GM21526 (cell line): Measurements from ENCODE around the gene ETV1.

Experiments
- ATAC-seq: cut with Tn5 transposase; IDR thresholded peaks from one replicate; pipeline ENCODE4 v1.9.1; 2021; ENCODE audit warnings: moderate library complexity; ENCODE audit not compliant: unreplicated experiment, low FRiP score

ETV1 gene

DNA sequence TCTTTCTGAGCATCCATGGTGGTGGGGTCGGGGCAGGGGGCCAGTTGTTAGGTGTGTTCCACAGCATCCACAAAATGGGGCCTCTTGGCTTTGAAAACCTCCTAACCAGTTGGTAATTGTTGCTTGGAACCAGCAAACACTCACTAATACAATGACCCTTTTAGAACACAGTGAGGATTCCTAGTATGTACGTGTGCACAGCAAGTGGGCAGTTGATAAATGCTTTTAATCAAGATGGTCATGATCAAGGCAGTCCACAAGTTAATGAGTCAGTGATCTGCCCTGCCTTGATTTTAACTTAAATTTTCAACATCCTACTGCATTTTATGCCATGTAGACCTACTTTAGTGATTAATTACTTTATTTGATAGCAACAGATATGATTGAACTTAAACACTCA lies 103.1 kb downstream of the ETV1 start:
- ATAC-seq: no peak

DNA sequence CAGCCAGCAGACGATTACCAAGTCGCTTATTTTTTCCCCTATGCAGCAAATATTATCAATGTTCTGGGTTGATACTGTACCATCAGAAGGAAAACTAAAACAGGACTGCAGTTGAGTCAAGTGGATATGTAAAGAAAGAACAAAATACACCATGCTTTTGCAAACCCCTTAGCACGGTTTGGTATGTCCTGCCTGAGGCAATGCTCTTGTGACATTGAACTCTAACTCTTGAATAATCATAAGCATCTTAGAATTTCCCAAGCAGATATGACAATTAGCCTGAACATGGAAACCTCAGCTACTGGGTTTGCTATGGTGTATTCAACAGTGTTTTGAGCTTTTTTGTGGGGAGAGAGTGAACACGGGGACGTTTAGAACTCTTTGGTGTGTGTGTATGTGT lies 107.4 kb downstream of the ETV1 start:
- ATAC-seq: no peak

- no peak for ATAC-seq
Measured at GRCh38 chr7:13880789-13881188, 108.7 kb downstream of the ETV1 start.

GRCh38 chr7:13879994-13880686 lies 109.3 kb downstream of the ETV1 start:
- ATAC-seq: no peak

DNA sequence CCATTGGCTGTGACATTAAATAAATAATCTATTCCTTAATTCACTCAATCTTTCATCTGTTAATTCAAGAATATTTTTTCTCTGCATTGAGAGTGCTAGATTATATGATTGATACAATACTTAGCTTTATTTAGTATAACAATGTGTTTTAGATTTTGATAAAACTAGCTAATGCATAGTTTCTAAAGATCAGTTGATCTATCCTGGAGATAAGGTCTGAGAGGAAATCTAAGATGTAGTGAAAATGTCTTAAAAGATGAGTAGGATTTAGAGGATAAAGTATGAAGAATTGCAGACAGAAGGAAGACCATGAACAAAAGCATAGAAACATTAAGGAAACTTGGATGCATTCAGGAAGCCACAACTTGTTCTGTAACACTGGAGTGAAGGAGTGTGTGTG lies 110.3 kb downstream of the ETV1 start:
- no peak for ATAC-seq

DNA sequence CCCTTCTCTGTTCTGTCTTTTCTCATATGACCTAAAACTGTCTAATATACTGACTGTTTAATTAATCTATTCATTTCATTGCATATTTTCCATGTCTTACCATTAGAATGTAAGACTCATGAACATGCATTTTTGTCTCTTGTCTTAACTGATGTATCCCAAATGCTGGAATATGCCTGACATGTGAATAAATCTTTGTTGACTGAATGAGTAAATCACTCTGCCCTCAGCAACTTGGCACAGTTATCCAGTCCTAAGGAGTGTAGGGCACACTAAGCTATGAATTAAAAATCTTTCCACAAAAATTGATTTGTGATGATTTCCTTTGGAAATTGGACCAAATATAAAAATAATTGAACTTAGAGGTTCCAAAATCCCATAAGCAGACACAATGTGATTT lies 111.3 kb downstream of the ETV1 start:
- ATAC-seq: no peak

- ATAC-seq: no peak
Measured at GRCh38 chr7:13875496-13876074, 113.9 kb downstream of the ETV1 start.

- no peak for ATAC-seq
Measured at GRCh38 chr7:13874783-13875182, 114.7 kb downstream of the ETV1 start.

DNA sequence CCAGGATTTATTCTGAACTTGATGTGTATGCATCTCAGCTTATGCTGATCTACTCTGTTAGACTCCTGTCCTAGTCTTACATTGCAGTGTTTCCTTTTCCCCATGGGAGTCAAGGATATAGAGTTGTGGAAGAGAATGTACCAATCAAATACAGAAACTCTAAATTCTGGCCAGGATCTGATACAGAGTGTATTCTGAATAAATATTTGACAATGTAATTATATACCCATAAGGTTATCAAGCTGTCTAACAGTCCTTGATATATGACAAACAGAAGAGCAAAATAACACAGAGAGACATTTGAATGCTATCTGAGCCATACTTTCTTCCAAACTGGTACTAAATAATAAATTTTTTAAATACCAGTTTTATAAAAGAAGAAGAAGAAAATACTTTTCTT lies 116.8 kb downstream of the ETV1 start:
- no peak for ATAC-seq

DNA sequence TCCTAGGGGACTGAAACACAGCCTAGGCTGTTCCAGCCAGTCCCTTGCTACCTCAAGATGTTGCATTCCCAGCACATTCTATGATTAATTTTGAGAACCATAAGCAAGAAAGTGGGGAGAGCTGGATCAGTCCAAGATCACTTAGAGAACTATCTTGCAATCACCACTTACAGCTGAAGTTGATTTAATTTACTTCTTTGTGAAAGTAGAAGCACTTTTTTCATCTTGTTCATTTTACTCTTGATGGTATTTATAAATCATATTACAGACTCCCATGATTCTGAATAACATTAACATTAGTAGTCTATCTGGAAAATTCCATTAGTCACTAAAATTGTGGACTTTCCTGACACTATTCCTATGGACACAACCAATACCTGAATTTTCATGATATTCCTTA lies 118.5 kb downstream of the ETV1 start:
- no peak for ATAC-seq

GRCh38 chr7:13860734-13861133 lies 128.7 kb downstream of the ETV1 start:
- ATAC-seq: no peak

- ATAC-seq: no peak
Measured at GRCh38 chr7:13856012-13856411, 133.5 kb downstream of the ETV1 start.

- ATAC-seq: no peak
Measured at GRCh38 chr7:13852281-13852968, 137.0 kb downstream of the ETV1 start.

DNA sequence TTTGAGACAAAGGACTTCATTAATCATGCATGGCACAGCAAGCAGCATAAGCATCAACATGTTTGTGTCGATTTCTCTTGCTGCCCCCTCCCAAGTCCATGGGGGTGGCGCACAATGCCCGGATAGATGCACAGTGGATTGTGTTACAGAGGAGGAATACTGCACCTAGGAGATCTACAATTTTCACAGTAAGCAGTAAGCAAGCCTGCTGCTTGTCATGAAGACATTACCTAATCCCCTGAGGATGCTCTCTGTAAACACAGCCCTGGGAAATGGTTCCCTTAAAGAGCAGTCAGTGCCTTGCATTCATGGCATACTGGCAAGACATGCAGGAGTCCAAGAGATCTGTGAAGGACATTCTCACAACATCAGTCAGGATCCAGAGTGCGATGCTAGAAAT lies 137.7 kb downstream of the ETV1 start:
- no peak for ATAC-seq

GRCh38 chr7:13850185-13850752 lies 139.2 kb downstream of the ETV1 start:
- peak; percentile 61 for ATAC-seq

- no peak for ATAC-seq
Measured at GRCh38 chr7:13849163-13849892, 140.1 kb downstream of the ETV1 start.

GRCh38 chr7:13848681-13849131 lies 140.8 kb downstream of the ETV1 start:
- no peak for ATAC-seq

- no peak for ATAC-seq
Measured at GRCh38 chr7:13846386-13846785, 143.1 kb downstream of the ETV1 start.

- ATAC-seq: no peak
Measured at GRCh38 chr7:13845601-13846000, 143.9 kb downstream of the ETV1 start.

DNA sequence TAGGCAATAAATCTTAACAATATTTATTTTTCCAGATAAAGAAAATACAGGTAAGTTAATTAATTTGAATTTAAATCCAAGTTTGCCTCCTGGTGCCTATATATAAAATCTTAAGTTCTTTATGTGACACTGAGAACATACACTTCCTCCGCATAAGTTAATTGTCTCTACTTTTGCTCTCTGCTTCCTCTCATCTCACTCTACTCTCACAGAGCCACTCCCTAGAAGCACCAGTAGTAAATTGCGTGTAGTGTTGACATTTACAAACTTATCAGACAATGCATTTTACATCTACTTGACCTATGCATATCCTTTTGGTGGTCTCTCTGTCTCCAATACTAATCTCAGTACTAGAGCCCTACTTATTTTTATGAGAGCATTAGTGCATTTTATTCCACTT lies 144.5 kb downstream of the ETV1 start:
- ATAC-seq: no peak

GRCh38 chr7:13841284-13841683 lies 148.2 kb downstream of the ETV1 start:
- ATAC-seq: no peak
